HG02763 (cell line): ENCODE data around the gene CPEB2.

Experiments
- ATAC-seq: cut with Tn5 transposase; IDR thresholded peaks from one replicate; pipeline ENCODE4 v1.9.1; 2021; ENCODE audit warnings: mild to moderate bottlenecking, moderate library complexity; ENCODE audit not compliant: unreplicated experiment

CPEB2 gene

GRCh38 chr4:15001869-15002658 lies at the start of gene CPEB2:
CPEB2 (plus strand) TSS chr4:15002481; CDS start chr4:15002674, 193 bp downstream.
- ATAC-seq: peak; percentile 59

GRCh38 chr4:14958436-14958835 lies 43.8 kb upstream of the CPEB2 start:
- no peak for ATAC-seq

- ATAC-seq: no peak
Measured at GRCh38 chr4:14961292-14961691, 41.0 kb upstream of the CPEB2 start.

GRCh38 chr4:14965071-14965470 lies 37.2 kb upstream of the CPEB2 start:
- ATAC-seq: no peak

- ATAC-seq: no peak
Measured at GRCh38 chr4:14967982-14968381, 34.3 kb upstream of the CPEB2 start.

- ATAC-seq: no peak
Measured at GRCh38 chr4:14977830-14978229, 24.5 kb upstream of the CPEB2 start.

GRCh38 chr4:14984448-14984847 lies 17.8 kb upstream of the CPEB2 start:
- no peak for ATAC-seq

GRCh38 chr4:14985161-14985560 lies 17.1 kb upstream of the CPEB2 start:
- ATAC-seq: no peak

- ATAC-seq: no peak
Measured at GRCh38 chr4:14985843-14986242, 16.4 kb upstream of the CPEB2 start.

- ATAC-seq: no peak
Measured at GRCh38 chr4:14987054-14987453, 15.2 kb upstream of the CPEB2 start.

GRCh38 chr4:14990484-14990883 lies 11.8 kb upstream of the CPEB2 start:
- no peak for ATAC-seq

- no peak for ATAC-seq
Measured at GRCh38 chr4:14994242-14994641, 8.0 kb upstream of the CPEB2 start.

GRCh38 chr4:15001248-15001868 lies 923 bp upstream of the CPEB2 start:
- ATAC-seq: peak; percentile 16

GRCh38 chr4:15002659-15003400 lies 549 bp downstream of the CPEB2 start:
- ATAC-seq: peak; percentile 27

GRCh38 chr4:15003401-15003890 lies 1.2 kb downstream of the CPEB2 start:
- ATAC-seq: peak; percentile 10

- ATAC-seq: no peak
Measured at GRCh38 chr4:15003891-15004738, 1.8 kb downstream of the CPEB2 start.

GRCh38 chr4:15004739-15005301 lies 2.5 kb downstream of the CPEB2 start:
- ATAC-seq: no peak

GRCh38 chr4:15005474-15006115 lies 3.3 kb downstream of the CPEB2 start:
- ATAC-seq: no peak

- ATAC-seq: no peak
Measured at GRCh38 chr4:15006416-15007024, 4.2 kb downstream of the CPEB2 start.
